SK-N-SH (cell line): ENCODE data around the gene SCAPER. TPM values are rescaled to one million over a fixed set of nuclear protein-coding genes. Genes with fewer than 3 reads are reported as not detected.

Experiments
- CTCF ChIA-PET: fragments of 300-600, 350-600 bp; formaldehyde crosslinking; extraction: SDS; loops from one replicate; lab custom pipeline; 2021; lab: Yijun Ruan, JAX
- POLR2A ChIA-PET: fragments of 350-600 bp; sonication (Branson Sonifier 250); formaldehyde crosslinking; extraction: SDS; loops from one replicate; lab custom pipeline; 2020; ENCODE audit warnings: antibody characterized with exemption, inconsistent platforms; lab: Yijun Ruan, JAX
- DNase-seq: peaks from one replicate; pipeline ENCODE4 v3.0.0; 2012
- H2AFZ ChIP-seq: fragments of 200-600 bp; sonication (generic); 2 replicates; pipeline ENCODE4 v1.8.1; 2016; ENCODE audit warnings: antibody characterized with exemption, mild to moderate bottlenecking, low read depth
- H3F3A ChIP-seq: fragments of 200-600 bp; sonication (generic); replicated peaks from 2 replicates; pipeline ENCODE3; 2016; ENCODE audit warnings: antibody characterized with exemption, mild to moderate bottlenecking; ENCODE audit not compliant: insufficient read depth
- H3K27ac ChIP-seq, 2 experiments: fragments of 200-500 bp in 1 of 2; fragments of 200-600 bp in 1 of 2; sonication (Bioruptor generic) in 1 of 2; sonication (generic), shearing (Covaris generic) in 1 of 2; 2 replicates each; pipeline versions ENCODE4 v1.5.1 to v1.6.1; 2014 to 2016; ENCODE audit warnings: low read depth in 2 of 2, inconsistent platforms in 1 of 2, low read length in 1 of 2, mild to moderate bottlenecking in 1 of 2, mixed read lengths in 1 of 2
- H3K27me3 ChIP-seq: fragments of 200-600 bp; sonication (generic), shearing (Covaris generic); 2 replicates; pipeline ENCODE4 v1.6.1; 2016; ENCODE audit warnings: mixed run types; ENCODE audit not compliant: insufficient read depth
- H3K36me3 ChIP-seq, 2 experiments: fragments of 200-500 bp in 1 of 2; fragments of 200-600 bp in 1 of 2; sonication (Bioruptor generic) in 1 of 2; sonication (generic) in 1 of 2; replicated peaks in 1 of 2; 2 replicates each; pipeline versions ENCODE3 to v1.5.1; 2014 to 2016; ENCODE audit warnings: low read length in 1 of 2, mild to moderate bottlenecking in 1 of 2; ENCODE audit not compliant: insufficient read depth in 2 of 2, control insufficient read depth in 1 of 2
- H3K4me1 ChIP-seq, 2 experiments: fragments of 200-500 bp in 1 of 2; fragments of 200-600 bp in 1 of 2; sonication (Bioruptor generic) in 1 of 2; sonication (generic), shearing (Covaris generic) in 1 of 2; 2 replicates each; pipeline versions ENCODE4 v1.5.1 to v1.6.1; 2014 to 2016; ENCODE audit warnings: low read depth in 1 of 2, low read length in 1 of 2, mixed run types in 1 of 2; ENCODE audit not compliant: insufficient read depth in 2 of 2, control insufficient read depth in 1 of 2
- H3K4me2 ChIP-seq: fragments of 200-600 bp; sonication (generic), shearing (Covaris generic); 2 replicates; pipeline ENCODE4 v1.6.1; 2017; ENCODE audit warnings: mixed run types
- H3K4me3 ChIP-seq, 2 experiments: fragments of 200-500 bp in 1 of 2; fragments of 200-600 bp in 1 of 2; sonication (Bioruptor generic) in 1 of 2; sonication (generic), shearing (Covaris generic) in 1 of 2; 2 replicates each; pipeline versions ENCODE4 v1.5.1 to v1.8.1; 2014 to 2016; ENCODE audit warnings: low read depth in 2 of 2, inconsistent platforms in 1 of 2, low read length in 1 of 2, mild to moderate bottlenecking in 1 of 2, mixed read lengths in 1 of 2, moderate library complexity in 1 of 2
- H3K79me2 ChIP-seq: fragments of 200-600 bp; sonication (generic); 2 replicates; pipeline ENCODE4 v1.8.1; 2017; ENCODE audit warnings: mild to moderate bottlenecking; ENCODE audit not compliant: insufficient read depth
- H3K9ac ChIP-seq: fragments of 200-600 bp; sonication (generic); 2 replicates; pipeline ENCODE4 v1.6.1; 2017; ENCODE audit warnings: mixed run types
- H3K9me2 ChIP-seq: fragments of 200-600 bp; sonication (generic); 2 replicates; pipeline ENCODE4 v1.6.1; 2017; ENCODE audit warnings: mixed run types
- H3K9me3 ChIP-seq: fragments of 200-600 bp; sonication (generic); 2 replicates; pipeline ENCODE4 v1.6.1; 2017; ENCODE audit warnings: mixed run types, mild to moderate bottlenecking, moderate library complexity
- H4K20me1 ChIP-seq: fragments of 200-600 bp; sonication (generic); 2 replicates; pipeline ENCODE4 v1.6.1; 2017; ENCODE audit warnings: mild to moderate bottlenecking, mixed run types; ENCODE audit not compliant: insufficient read depth
- CHD2 ChIP-seq: fragments of 150-350 bp; IDR thresholded peaks from 2 replicates; pipeline ENCODE4 v1.6.1; 2018; ENCODE audit warnings: low read length; ENCODE audit not compliant: partially characterized antibody
- ELF1 ChIP-seq: IDR thresholded peaks from 2 replicates; pipeline ENCODE4 v1.4.0; 2012
- EP300 ChIP-seq, 2 experiments: IDR thresholded peaks; 2 replicates each; pipeline versions ENCODE4 v1.4.0 to v1.6.1; 2012; ENCODE audit warnings: borderline replicate concordance in 1 of 2, low read depth in 1 of 2, low read length in 1 of 2
- FOXJ3 ChIP-seq: sonication (generic); formaldehyde crosslinking; IDR thresholded peaks from 2 replicates; pipeline ENCODE4 v1.5.1; 2020; ENCODE audit warnings: mild to moderate bottlenecking, missing genetic modification reagents
- GABPA ChIP-seq: IDR thresholded peaks from 2 replicates; pipeline ENCODE4 v1.4.0; 2012; ENCODE audit warnings: low read depth, mild to moderate bottlenecking
- JUND ChIP-seq: IDR thresholded peaks from 2 replicates; pipeline ENCODE4 v1.4.0; 2012
- MXI1 ChIP-seq: IDR thresholded peaks from 2 replicates; pipeline ENCODE4 v1.6.1; 2012; ENCODE audit warnings: mild to moderate bottlenecking, low read depth, low read length, improper control_type of control experiment
- NRF1 ChIP-seq: IDR thresholded peaks from 2 replicates; pipeline ENCODE4 v1.6.1; 2012; ENCODE audit warnings: low read depth, mild to moderate bottlenecking, low read length
- RFX5 ChIP-seq: IDR thresholded peaks from 2 replicates; pipeline ENCODE4 v1.6.1; 2012; ENCODE audit warnings: mild to moderate bottlenecking, improper control_type of control experiment, low read length
- SIN3A ChIP-seq: IDR thresholded peaks from 2 replicates; pipeline ENCODE4 v1.6.1; 2012; ENCODE audit warnings: low read depth, mild to moderate bottlenecking, low read length, moderate library complexity, borderline replicate concordance
- SMC3 ChIP-seq: IDR thresholded peaks from 2 replicates; pipeline ENCODE4 v1.6.1; 2012; ENCODE audit warnings: low read depth, low read length, improper control_type of control experiment
- TEAD4 ChIP-seq: IDR thresholded peaks from 2 replicates; pipeline ENCODE4 v1.4.0; 2012; ENCODE audit warnings: mild to moderate bottlenecking, borderline replicate concordance; ENCODE audit not compliant: insufficient read depth
- YY1 ChIP-seq: IDR thresholded peaks from 2 replicates; pipeline ENCODE4 v1.4.0; 2012; ENCODE audit warnings: low read depth, mild to moderate bottlenecking
- WGBS: methylation state at CpG from one replicate; pipeline ENCODE4 v1.1.6; 2017; ENCODE audit warnings: low lambda C conversion rate; 5-methylcytosine and 5-hydroxymethylcytosine counted together
- polyA plus RNA-seq, 3 experiments: library from polyadenylated mRNA; depleted of rRNA; stranded (reverse); fragments of >200 nt; gene quantifications; 2 replicates each; pipeline ENCODE4 v1.2.3, GENCODE V29; 2012
- TF ChIP-seq, protein P1 (sequence below): IDR thresholded peaks from 2 replicates; pipeline ENCODE4 v1.6.1; 2012; ENCODE audit warnings: mild to moderate bottlenecking, low read depth, low read length, moderate library complexity
- TF ChIP-seq, protein P2 (sequence below): IDR thresholded peaks from 2 replicates; pipeline ENCODE4 v1.4.0; 2012; ENCODE audit warnings: low read depth, borderline replicate concordance
- TF ChIP-seq, protein P3 (sequence below): fragments of 200-600 bp; sonication (generic); IDR thresholded peaks from 2 replicates; pipeline ENCODE4 v1.6.1; 2017; ENCODE audit warnings: antibody characterized with exemption, mild to moderate bottlenecking, moderate library complexity
- TF ChIP-seq, protein P4 (sequence below): IDR thresholded peaks from 2 replicates; pipeline ENCODE4 v1.4.0; 2012; ENCODE audit warnings: low read depth, borderline replicate concordance
- TF ChIP-seq, protein P5 (sequence below): IDR thresholded peaks from 2 replicates; pipeline ENCODE4 v1.4.0; 2012; ENCODE audit warnings: low read depth
- TF ChIP-seq, protein P6 (sequence below): fragments of 150-350 bp; IDR thresholded peaks from 2 replicates; pipeline ENCODE4 v1.6.1; 2016; ENCODE audit warnings: mild to moderate bottlenecking, low read depth, low read length

Gene SCAPER
- polyA plus RNA-seq, 1 of the 3 experiments (the other 2 are of a cell fraction): 1.8 TPM

DNA sequence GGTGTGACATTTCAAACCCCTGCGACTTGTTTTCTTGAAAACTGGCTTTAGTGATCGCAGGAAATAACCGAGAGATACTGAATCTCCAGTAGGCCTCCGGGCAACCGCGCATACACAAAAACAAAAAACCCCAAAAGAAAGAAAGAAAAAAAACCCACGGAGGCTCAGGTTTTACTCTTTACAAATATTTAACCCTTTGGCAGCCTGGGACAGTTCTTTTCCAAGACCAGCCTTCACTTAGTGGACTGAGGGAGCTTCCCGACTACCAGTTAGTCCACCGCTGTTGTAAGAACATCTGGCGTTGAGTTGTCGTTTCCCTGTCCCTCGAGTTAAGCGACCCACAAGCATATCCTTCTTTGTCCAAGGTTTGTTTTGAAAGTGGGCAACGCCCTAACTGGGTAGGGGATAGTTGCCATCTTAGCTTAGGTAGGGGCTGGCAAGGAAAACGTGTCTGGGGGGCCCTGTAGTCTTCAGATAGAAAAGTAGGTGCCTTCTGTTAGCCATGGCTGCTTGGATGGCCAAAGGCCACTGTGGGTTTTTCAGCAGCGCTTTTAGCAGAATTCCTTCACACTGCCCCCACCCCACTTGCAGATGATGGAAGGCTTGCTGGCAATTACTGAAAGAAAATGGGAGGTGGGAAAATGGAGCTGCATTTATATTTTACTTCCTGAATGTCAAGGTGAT is 561.7 kb downstream of the SCAPER start:
- no peaks in the 10 kb centered on the region for H3K27me3 ChIP-seq
- CTCF ChIA-PET: interaction anchor here (1.4 to 2.4 kb wide), 2 partner anchors 13 to 26 kb away, joined by 3 to 7 read pairs; no protein-coding TSS in a partner anchor
- 0 out of 2 replicates have a peak, but pooled peaks cover 4% of the 10 kb centered on the region for H4K20me1 ChIP-seq
- no peaks in the 10 kb centered on the region for H3K9me2 ChIP-seq
- TF ChIP-seq SMC3 (no peak), GABPA (no peak), FOXJ3 (no peak), RFX5 (no peak), YY1 (no peak), MXI1 (no peak), JUND (no peak), NRF1 (no peak), EP300 (IDR thresholded peaks at IDR 0.05; ENCODE audit: borderline replicate concordance in 1 of 2, low read depth in 1 of 2, low read length in 1 of 2) (no peak), CHD2 (no peak), SIN3A (no peak), TEAD4 (no peak), ELF1 (no peak)
- TF ChIP-seq, protein P1, sequence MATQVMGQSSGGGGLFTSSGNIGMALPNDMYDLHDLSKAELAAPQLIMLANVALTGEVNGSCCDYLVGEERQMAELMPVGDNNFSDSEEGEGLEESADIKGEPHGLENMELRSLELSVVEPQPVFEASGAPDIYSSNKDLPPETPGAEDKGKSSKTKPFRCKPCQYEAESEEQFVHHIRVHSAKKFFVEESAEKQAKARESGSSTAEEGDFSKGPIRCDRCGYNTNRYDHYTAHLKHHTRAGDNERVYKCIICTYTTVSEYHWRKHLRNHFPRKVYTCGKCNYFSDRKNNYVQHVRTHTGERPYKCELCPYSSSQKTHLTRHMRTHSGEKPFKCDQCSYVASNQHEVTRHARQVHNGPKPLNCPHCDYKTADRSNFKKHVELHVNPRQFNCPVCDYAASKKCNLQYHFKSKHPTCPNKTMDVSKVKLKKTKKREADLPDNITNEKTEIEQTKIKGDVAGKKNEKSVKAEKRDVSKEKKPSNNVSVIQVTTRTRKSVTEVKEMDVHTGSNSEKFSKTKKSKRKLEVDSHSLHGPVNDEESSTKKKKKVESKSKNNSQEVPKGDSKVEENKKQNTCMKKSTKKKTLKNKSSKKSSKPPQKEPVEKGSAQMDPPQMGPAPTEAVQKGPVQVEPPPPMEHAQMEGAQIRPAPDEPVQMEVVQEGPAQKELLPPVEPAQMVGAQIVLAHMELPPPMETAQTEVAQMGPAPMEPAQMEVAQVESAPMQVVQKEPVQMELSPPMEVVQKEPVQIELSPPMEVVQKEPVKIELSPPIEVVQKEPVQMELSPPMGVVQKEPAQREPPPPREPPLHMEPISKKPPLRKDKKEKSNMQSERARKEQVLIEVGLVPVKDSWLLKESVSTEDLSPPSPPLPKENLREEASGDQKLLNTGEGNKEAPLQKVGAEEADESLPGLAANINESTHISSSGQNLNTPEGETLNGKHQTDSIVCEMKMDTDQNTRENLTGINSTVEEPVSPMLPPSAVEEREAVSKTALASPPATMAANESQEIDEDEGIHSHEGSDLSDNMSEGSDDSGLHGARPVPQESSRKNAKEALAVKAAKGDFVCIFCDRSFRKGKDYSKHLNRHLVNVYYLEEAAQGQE: no peak
- TF ChIP-seq, protein P2, sequence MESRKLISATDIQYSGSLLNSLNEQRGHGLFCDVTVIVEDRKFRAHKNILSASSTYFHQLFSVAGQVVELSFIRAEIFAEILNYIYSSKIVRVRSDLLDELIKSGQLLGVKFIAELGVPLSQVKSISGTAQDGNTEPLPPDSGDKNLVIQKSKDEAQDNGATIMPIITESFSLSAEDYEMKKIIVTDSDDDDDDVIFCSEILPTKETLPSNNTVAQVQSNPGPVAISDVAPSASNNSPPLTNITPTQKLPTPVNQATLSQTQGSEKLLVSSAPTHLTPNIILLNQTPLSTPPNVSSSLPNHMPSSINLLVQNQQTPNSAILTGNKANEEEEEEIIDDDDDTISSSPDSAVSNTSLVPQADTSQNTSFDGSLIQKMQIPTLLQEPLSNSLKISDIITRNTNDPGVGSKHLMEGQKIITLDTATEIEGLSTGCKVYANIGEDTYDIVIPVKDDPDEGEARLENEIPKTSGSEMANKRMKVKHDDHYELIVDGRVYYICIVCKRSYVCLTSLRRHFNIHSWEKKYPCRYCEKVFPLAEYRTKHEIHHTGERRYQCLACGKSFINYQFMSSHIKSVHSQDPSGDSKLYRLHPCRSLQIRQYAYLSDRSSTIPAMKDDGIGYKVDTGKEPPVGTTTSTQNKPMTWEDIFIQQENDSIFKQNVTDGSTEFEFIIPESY: no peak
- TF ChIP-seq, protein P3, sequence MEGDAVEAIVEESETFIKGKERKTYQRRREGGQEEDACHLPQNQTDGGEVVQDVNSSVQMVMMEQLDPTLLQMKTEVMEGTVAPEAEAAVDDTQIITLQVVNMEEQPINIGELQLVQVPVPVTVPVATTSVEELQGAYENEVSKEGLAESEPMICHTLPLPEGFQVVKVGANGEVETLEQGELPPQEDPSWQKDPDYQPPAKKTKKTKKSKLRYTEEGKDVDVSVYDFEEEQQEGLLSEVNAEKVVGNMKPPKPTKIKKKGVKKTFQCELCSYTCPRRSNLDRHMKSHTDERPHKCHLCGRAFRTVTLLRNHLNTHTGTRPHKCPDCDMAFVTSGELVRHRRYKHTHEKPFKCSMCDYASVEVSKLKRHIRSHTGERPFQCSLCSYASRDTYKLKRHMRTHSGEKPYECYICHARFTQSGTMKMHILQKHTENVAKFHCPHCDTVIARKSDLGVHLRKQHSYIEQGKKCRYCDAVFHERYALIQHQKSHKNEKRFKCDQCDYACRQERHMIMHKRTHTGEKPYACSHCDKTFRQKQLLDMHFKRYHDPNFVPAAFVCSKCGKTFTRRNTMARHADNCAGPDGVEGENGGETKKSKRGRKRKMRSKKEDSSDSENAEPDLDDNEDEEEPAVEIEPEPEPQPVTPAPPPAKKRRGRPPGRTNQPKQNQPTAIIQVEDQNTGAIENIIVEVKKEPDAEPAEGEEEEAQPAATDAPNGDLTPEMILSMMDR: no peak
- TF ChIP-seq, protein P4, sequence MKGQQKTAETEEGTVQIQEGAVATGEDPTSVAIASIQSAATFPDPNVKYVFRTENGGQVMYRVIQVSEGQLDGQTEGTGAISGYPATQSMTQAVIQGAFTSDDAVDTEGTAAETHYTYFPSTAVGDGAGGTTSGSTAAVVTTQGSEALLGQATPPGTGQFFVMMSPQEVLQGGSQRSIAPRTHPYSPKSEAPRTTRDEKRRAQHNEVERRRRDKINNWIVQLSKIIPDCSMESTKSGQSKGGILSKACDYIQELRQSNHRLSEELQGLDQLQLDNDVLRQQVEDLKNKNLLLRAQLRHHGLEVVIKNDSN: no peak
- TF ChIP-seq, protein P5, sequence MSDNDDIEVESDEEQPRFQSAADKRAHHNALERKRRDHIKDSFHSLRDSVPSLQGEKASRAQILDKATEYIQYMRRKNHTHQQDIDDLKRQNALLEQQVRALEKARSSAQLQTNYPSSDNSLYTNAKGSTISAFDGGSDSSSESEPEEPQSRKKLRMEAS: no peak
- TF ChIP-seq, protein P6, sequence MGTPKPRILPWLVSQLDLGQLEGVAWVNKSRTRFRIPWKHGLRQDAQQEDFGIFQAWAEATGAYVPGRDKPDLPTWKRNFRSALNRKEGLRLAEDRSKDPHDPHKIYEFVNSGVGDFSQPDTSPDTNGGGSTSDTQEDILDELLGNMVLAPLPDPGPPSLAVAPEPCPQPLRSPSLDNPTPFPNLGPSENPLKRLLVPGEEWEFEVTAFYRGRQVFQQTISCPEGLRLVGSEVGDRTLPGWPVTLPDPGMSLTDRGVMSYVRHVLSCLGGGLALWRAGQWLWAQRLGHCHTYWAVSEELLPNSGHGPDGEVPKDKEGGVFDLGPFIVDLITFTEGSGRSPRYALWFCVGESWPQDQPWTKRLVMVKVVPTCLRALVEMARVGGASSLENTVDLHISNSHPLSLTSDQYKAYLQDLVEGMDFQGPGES: no peak
- no peak overlapping the region for H2AFZ ChIP-seq
- no peaks in the 10 kb centered on the region for H3K9me3 ChIP-seq
- H3K4me3 ChIP-seq: no peak overlapping the region
- H3K9ac ChIP-seq: no peak overlapping the region
- peaks cover 10% of the 10 kb centered on the region; the same call in 1 of the 2 replicates for H3K79me2 ChIP-seq
- no peaks in the 10 kb centered on the region for H3F3A ChIP-seq
- peaks cover 0 to 14% of the 10 kb centered on the region in 2 experiments; a peak in 2 of 4 replicates for H3K4me1 ChIP-seq
- POLR2A ChIA-PET: no interaction called here
- no peak for DNase-seq
- H3K4me2 ChIP-seq: no peak overlapping the region
- WGBS: 92% methylated on average over 16 of the region's 16 CpGs
- no peak overlapping the region for H3K27ac ChIP-seq
- peaks cover 8 to 34% of the 10 kb centered on the region in 2 experiments for H3K36me3 ChIP-seq
